HG03025 (cell line): ENCODE results near the gene RNF207.

Source experiments
- ATAC-seq: cut with Tn5 transposase; IDR thresholded peaks from one replicate; pipeline ENCODE4 v1.9.1; 2021; ENCODE audit warnings: mild to moderate bottlenecking, moderate library complexity; ENCODE audit not compliant: unreplicated experiment, low FRiP score

The RNF207 gene

DNA sequence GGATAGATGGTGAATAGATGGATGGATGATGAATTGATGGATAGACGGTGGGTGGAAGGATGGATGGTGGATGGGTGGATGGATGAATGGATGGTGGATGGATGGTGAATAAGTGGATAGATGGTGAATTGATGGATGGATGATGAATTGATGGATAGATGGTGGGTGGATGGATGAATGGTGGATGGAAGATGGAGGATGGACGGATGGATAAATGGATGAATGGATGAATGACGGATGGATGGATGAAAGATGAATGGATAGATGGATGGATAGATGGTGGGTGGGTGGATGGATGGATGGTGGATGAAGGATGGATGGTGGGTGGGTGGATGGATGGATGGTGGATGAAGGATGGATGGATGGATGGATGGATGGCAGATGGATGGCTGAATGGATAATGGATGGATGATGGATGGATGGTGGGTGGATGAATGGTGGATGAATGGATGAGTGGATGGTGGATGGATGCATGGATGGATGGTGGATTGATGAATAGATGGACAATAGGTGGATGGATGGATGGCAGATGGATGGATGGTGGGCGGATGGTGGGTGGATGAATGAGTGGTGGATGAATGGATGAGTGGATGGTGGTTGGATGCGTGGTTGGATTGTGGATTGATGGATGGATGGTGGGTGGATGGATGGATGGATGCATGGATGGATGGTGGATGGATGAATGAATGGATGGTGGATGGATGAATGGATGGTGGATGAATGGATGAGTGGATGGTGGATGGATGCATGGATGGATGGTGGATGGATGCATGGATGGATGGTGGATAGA is 31.1 kb upstream of the RNF207 start:
- no peak for ATAC-seq

DNA sequence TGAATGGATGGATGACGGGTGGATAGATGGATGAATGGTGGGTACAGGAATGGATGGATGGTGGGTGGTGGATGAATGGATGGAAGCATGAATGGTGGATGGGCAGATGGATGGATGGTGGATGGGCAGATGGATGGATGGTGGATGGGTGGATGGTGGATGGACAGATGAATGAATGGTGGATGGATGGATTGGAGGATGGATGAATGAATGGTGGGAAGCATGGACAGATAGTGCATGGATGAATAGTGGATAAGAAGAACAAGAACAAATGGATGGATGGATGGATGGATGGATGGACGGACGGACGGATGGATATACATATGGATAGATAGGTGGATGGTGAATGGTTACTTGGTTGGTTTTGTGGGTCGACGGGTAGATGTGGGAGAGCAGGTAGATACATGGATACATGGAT is 30.5 kb upstream of the RNF207 start:
- ATAC-seq: no peak

DNA sequence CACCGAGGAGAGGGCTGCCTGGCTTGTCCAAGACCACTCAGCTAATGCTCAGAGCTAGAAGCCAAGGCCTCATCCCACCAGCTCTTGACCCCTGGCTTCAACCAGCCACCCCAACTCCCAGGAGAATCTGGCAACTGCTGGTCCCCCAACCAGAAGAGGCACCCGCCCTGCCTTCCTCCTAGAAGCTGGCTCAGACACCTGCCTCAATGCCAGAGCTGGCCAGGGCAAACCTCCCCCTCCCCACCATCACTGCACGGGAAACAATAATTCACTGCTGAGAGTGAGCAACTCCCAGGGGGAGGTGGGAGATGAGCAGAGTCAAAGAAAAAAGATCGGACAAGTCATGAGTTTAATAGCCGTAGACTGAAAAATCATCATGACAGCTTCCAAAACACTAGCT is 29.1 kb upstream of the RNF207 start:
- ATAC-seq: no peak

DNA sequence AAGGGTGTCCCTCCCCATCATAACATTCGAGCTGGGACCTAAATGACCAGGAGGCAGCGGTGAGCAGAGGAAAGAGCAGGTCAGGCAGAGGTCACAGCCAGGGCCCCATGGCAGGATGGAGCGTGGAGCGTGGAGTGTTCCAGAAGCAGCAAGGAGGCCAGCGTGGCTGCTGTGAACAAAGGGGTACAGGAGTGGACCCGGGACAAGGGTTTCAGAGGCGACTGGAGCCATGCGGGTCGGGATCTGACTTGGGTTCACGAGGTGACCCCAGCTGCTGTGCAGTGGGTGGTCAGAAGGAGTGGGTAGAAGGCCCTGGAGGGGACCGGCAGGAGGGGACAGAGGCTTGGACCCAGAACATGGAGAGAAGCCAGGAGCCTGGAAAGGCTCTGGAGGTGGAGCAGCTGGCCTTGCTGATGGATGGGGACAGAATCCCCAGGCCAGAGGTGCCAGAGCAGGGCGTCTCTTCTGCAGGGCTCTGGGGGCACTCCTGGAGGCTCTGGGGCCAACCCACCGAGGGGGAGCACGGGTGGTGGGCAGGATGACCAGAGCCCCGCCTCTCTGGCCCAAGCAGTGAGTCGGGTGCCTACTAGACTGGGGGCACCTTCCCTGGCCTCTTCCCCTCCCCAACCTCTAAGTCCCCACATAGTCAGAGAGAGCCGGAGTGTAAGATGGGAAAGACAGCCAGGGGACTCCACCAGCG is 28.1 kb upstream of the RNF207 start:
- ATAC-seq: no peak

DNA sequence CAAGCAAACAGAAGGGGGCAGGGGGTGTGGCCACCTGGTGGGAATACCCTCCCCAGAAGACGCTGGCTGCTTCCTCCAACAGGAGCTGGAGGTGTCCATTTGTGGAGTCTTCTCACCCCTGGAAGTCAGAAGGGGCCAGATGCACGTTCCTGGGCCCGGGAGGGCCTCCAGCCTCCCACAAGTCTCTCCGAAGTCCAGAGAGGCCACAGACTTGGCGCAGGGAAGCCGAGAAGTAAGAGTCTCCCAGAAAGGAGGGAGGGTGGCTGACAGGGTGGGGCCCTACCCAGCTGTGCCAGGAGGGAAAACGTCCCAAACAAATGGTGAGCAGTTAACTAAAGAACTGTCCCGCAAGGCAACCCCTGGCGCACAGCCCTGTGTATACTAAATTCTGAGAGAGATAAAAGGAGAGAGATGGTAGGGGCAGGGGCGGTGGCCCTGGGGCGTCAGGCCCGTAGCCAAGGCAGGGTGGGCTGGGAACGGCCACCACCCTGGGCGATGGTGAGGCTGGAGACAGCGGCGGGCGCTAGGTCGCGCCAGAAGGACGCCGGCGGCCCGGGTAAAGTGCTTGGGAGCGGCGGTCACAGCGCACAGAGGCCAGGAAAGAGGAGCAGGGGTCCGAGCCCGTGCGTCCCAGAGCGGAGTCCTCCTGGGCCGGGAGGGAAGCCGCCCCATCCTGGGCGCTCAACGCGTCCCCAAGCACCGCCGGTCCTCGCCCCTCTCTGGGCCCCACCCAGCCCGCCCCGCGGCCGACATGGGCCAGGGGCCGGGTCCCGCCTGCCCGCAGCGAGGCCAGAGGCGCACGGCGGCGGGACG is 27.0 kb upstream of the RNF207 start:
- no peak for ATAC-seq

DNA sequence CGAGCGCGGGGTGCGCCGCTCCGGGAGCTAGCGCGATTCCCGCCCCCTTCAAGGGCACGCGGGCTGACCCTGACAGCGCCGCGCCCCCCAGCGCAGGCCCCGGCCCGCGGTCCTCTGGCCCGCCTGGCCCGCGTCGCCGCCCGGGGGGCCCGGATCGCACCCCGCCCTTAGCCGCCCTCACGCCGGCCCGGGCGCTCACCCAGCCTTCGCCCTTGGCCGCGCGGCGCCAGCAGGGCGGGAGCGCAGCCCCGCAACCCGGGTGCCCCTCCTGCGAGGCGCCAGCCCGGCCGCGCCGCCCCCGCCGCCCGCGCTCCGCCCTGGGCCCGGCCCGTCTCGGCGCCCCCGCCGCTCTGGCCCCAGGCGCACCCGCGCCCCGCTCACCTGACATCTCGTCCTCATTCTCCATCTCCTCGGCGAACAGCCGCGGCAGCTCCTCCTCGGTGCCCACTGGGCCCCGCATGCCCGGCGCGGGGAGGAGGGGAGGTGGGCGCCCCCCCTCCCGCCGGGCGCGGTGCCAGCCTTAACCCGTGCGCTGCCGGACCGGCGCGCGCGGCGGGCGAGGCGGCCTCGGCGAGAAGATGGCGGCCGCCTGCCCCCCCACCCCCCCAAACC is 26.2 kb upstream of the RNF207 start:
- ATAC-seq: no peak

DNA sequence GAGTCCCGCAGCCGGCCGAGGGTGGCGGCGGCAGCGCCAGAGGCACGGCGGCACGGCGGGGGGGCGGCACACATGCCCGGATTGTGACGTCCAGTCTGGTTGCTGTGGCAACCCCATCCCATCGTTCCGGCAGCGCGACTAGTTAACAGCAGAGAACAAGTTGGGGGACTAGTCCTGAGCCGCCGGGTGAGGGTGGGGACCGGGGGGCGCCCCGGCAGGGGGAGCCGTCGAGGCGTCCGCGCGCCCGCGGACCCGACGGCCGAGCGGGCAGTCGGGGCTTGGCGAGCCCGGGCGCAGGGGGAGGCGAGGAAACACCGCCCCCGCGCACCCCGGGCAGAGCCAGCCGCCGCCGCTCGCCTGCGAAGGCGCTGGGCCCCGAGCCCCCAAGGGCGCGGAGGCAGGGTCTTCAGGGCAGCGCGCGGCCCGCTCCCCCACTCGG is 25.6 kb upstream of the RNF207 start, which contains the start of gene CHD5:
Gene CHD5 (minus strand): TSS at position 54 of the 439 bp plus-strand sequence. CDS start 298 bp downstream, outside the sequence.
- no peak for ATAC-seq

DNA sequence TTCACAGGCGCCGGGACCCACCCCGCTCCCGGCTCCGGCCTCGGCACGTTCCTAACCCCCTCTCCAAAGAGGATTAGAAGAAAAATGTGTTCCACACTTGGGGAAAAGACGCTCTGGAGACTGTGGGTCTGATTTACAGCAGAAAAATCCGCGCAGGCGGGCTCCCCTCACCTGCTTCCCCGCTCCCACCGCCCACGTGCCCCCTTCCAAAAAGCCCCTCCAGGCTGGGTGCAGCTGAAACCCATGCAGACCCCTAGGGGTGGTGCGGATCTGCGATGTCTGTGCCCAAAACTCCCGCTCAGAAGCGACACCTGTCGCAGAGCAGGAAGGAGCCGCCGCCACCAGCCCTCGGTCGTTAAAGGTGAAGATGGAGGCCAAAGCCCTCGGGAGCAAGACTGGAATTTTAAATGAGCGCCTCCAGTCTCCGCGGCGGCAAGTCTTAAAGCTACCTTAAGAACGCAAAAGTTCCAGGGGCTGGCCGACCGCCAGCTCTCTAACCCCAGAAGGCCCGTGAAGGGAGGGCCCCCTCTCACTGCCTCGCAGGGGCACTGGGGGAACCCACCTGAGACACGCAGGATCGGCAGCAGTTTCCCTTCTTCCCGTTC is 25.1 kb upstream of the RNF207 start:
- ATAC-seq: no peak

DNA sequence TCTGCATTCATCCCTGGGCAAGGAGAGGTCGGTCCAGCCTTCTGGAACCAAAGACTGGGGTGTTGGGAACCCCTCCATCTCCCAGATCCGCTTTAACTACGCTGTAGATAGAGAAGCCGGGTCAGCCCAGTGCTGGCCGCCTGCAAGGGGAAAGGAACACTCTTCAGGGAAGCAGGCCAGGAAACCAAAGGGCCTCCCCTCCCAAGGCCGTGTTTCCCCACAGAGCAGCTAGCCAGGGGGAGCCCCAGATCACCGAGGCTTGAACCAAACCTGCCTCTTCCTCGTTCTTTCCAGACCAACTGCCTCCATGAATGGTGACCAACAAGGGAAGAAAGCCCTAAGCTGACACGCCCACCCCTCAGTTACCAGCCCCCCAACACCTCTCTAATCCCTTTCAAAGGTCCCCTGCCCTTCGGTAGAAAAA is 24.6 kb upstream of the RNF207 start:
- no peak for ATAC-seq

DNA sequence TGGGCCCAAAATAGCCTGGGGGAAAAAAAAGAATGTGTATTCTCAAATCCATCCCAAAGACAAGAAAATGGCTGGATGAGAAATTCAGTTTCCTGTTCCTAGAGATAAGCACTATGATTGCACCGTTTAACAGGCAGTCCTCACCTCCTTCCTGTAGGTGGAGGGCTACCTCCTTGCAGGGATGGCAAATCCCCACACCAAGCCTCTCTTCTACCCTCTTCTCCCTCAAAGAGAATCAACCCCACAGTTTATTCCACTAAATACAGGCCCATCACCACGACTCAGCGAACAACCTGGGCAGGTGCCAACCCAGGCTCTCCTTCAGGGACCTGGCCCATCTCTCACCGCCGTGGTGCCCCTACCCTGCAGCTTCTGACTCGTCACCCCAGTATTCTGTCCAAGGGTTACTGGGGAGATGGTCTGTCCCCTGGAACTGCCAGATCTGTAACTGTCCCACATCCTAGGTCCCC is 22.4 kb upstream of the RNF207 start:
- no peak for ATAC-seq

DNA sequence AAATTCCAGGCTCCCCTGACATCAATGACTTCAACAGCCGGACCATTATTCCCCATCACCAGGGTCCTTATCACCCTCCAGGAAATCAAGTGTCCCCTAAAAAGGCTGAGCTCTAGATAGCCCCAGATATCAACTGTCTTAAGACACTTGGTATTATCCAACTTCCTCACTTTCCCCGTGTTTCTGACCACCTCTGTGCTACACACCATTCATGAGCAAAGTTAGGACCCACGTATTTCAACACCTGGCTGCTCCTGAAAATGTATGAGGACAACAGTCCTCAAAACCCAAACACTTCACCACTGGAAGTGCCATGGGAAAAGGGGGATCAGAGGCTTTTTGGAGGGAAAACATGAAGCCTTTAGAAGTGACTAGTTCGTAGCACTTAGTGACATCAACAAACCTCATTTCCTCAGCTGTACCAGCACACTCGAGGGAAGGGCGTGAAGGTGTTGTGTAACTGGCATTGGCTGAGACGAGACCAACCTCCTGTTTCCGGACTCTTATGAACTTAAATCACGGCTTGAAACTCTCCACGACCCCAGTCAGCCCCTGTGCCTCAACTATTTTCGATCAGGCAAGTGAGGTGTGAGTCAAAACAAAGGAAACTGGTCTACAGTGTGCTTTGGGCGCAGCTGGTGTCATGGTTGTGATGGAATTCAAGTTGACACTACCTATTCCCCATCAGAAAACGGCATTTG is 21.7 kb upstream of the RNF207 start:
- no peak for ATAC-seq

DNA sequence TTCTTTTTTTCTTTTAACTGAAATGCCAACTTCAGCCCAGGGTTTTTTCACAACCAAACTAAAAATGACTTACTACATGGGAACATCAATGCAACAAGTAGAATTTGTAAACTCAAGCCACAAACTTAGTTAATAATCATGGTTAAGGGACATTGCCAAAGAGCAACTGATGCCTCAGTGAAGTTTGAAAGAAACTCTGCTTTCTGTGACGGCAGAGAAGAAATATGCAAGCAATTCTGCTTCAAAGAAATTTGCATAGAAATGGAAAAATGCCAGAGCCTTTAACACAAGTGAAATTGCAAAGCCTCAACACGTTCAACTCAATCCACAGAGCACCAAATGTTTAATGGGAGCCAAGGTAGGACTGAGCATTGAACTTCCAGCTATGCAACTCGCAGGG is 20.8 kb upstream of the RNF207 start:
- ATAC-seq: no peak

DNA sequence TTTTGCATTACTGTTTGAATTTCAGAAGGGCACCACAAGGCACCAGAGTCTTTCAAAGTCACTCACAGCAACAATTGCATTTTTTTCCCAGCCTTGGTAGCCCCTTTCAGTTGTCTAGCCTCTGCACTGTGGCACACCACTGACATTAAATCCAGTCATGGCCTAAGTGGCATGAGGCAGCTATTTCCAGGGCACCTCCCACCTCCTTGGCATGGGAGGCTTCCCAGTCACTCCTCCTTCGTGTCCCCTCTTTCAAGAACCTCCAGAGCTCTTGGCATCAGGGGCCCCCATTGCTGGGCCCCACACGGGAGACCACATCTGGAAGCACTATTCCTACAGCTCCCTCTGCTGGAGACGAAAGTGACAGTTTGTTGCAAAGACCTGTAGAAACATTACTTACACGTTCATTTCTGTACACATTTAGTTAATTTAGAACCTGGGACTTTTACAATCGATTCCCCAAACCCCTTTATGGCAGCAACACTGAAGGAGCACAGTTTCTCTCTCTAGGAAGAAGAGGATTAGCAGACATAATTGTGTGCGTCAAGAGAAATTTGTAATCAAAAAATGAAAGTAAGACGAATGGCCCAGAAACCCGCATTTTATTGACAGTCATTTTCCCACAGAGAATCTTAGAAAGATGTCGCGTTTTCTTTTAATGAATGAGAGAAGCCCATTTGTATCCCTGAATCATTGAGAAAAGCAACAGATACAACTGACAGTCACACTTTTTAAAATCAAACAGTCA is 20.1 kb upstream of the RNF207 start:
- no peak for ATAC-seq

DNA sequence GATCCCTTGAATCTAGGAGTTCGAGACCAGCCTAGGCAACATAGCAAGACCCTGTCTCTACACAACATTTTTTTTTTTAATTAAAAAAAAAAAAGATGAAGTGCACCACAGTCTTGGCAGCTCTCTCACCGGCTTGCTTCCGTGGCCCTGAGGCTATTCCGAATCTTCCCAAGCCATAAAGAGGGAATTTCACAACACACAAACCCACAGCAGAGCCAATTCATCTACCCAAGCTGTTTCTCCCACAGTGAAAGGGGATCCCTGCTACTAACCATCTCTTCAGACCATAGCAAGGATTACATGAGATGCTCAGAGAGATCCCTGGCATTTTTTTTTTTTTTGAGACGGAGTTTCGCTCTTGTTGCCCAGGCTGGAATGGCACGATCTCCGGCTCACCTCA is 17.5 kb upstream of the RNF207 start:
- ATAC-seq: no peak

DNA sequence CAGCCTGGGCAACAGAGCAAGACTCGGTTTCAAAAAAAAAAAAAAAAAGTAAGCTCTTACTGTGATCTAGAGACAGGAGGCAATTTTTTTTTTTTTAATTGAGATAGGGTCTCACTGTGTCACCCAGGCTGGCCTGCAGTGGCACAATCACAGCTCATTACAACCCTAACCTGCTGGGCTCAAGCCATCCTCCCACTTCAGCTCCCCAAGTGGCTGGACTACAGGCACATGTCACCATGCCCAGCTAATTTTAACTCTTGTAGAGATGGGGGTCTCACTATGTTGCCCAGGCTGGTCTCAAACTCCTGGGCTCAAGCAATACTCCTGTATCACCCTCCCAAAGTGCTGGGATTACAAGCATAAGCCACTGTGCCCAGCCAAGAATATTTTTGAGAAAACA is 14.0 kb upstream of the RNF207 start:
- ATAC-seq: no peak

DNA sequence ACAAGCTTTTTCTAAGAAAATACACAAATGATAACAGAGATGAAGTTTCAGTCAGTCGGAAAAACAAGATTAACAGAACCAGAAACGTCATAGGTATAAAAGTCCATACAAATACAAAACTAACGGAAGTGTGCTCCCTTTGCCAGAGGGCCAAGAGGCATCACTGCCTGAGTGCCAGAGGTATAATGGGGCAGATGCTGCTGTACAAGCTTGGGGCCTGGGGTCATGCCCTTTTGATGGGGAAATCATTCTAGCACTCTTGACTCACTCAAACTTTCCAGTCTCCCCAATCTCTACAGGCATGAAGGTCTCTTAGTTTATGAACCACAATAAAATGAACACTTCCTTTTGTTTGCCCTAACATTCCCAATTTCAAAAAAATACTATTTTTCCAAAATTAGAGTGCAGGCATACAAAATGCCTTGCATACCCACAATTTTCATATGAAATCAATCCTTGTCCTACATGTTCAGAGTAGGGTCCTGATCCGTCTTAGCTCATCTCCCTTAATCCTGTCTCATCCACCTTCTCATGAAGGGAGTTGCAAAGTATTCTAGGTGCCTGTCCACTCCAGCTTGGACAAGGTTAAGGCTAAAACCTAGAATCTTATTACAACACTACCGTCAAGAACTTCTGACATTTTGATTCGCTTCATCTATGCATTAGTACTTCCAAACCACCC is 8.0 kb upstream of the RNF207 start:
- ATAC-seq: no peak

DNA sequence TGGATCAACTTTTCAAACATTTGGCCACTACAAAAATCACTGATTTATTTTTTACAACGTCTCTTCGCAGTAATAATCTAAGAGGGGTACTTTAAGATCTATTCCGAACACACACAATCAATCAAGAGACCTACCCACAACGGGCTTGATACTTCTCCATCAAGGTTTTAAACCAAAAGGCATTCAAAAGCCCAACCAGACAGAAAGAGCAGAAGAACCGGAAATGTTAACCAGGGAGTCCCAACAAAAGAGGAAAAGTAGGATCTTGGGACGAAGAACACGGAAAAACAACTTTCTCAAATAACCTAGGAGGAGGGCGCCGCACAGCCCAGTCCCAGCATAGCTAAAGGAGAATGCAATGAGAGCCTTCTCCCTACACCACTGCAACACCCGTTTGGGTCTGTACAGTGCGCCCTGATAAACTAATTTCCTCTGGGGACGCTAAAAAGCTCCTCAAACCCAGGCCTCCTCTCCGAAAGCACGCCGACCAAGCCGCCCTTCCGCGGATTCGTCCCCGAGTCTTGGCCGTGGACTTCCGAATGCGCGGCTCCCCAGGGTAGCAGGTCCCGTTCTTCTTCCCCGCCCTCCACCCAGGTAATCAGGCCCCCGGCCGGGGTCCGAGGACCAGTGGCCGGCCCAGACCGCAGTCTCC is 7.1 kb upstream of the RNF207 start:
- peak; percentile 32 for ATAC-seq
